Mesodermal cell (in vitro differentiated cells): ENCODE results near the gene QDPR. TPM values are rescaled to one million over a fixed set of nuclear protein-coding genes. Genes with fewer than 3 reads are reported as not detected.

Source experiments
- H3K27ac ChIP-seq: 2 replicates; pipeline ENCODE4 v1.7.0; 2013; ENCODE audit warnings: mild to moderate bottlenecking, low read depth, low read length, moderate library complexity; ENCODE audit not compliant: severe bottlenecking
- H3K36me3 ChIP-seq: 2 replicates; pipeline ENCODE4 v1.7.1; 2013; ENCODE audit warnings: mild to moderate bottlenecking, low read length, moderate library complexity; ENCODE audit not compliant: control insufficient read depth, insufficient read depth
- H3K4me1 ChIP-seq: one replicate; pipeline ENCODE4 v1.7.1; 2013; ENCODE audit warnings: mild to moderate bottlenecking, low read length; ENCODE audit not compliant: insufficient read depth, control insufficient read depth, poor library complexity, severe bottlenecking
- H3K4me3 ChIP-seq: 2 replicates; pipeline ENCODE4 v1.7.0; 2013; ENCODE audit warnings: low read length, control low read depth, mild to moderate bottlenecking; ENCODE audit not compliant: insufficient read depth, poor library complexity, severe bottlenecking; ENCODE audit errors: extremely low read depth
- H3K9me3 ChIP-seq: 2 replicates; pipeline ENCODE4 v1.7.1; 2013; ENCODE audit warnings: mild to moderate bottlenecking, low read length, moderate library complexity; ENCODE audit not compliant: control insufficient read depth
- WGBS, 2 experiments: methylation state at CpG; one replicate each; pipeline ENCODE4 v1.1.5; 2013; ENCODE audit warnings: missing lambda C conversion rate in 2 of 2; ENCODE audit not compliant: insufficient coverage in 2 of 2; 5-methylcytosine and 5-hydroxymethylcytosine counted together
- polyA plus RNA-seq, 2 experiments: library from polyadenylated mRNA; stranded (reverse); fragments of 50-300 nt; gene quantifications; one replicate each; pipeline ENCODE4 v1.2.3, GENCODE V29; 2013

The QDPR gene
- 32.2 TPM for polyA plus RNA-seq (2013, experiment 1 of 2)
- 33.9 TPM for polyA plus RNA-seq (2013, experiment 2 of 2)

DNA sequence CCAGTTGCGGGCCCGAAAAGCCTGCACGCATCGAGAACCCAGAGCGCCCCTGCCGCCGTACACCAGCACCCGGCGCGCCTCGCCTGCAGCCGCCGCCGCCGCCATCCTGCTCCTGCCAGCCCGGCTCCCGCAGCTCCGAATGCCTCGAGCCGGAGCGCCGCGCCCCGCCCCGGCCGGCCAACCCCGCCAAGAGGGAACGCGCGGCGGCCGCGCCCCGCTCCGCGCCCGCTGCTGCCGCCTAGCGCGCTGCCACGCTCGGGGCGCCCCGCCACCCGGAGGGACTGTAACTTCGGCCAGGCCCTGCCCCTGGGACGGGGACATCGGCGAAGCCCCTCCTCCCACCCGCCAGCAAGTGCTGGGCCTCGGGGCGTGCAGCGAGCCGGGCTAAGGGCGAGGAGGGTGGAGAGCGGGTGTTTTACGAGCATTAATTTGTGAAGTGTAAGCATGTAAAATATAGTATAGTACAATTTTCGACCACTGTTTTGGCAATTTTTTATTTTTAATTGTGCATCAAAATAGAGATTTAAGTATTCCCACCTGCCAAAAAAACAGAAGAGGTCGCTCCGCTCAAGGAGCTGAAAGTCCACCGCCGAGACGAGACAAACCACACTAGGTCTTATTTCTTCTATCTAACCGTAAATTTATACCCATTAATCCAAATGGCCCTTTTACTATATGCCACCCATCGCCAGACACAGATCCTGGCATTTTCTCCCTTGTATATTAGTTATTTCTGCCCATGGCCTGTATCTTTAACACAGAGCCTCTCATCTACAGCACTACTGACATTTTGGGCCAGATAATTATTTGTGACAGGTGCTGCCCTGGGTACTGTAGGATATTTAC is at the start of gene QDPR:
Gene QDPR, minus strand, starts transcription at position 141 of the 846 bp plus-strand sequence. Its CDS starts 36 bp downstream, at position 105.
- 4% methylated on average over 18 to 43 of the region's 65 CpGs for WGBS, 2 experiments
- H3K4me1 ChIP-seq, result peaks cover 8% of the 10 kb centered on the region
- peak within 1 kb of the TSS; percentile 72 for H3K4me3 ChIP-seq
- peak within 1 kb of the TSS; percentile 20 for H3K27ac ChIP-seq
- H3K36me3 ChIP-seq, result peaks cover 23% of the 10 kb centered on the region
- H3K9me3 ChIP-seq, result no peaks in the 10 kb centered on the region

DNA sequence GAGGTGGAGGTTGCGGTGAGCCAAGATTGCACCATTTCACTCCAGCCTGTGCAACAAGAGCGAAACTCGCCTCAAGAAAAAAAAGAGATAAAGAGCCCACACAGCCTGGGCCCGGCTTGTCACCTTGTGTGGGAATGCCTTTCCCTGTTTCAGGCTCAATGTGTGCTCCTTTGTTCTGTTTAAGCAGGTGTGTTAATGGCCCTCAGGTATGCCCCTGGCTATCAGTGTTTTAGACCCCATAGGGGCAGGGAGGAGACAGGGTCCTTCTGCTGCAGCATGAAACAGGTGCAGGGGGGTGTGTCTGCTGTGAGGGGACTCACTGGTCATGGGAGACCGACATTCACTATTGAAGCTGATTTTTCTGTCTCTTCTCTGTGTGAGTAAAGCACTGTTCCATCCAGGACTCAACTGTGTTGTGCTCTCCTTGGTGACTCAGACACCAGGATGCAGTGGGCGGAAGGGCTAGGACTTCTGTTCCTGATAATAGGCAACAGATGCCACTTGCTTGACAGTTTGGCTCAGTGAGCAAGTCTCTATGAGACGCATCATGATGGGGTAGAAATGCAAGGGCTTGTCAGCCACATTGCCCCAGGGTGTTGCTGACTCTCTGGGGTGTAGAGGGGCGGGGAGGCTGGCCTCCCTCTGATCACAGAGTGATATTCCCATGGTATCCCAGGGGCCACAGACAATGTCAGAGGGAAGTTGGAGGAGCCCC is 49.5 kb upstream of the QDPR start:
- no peak overlapping the region for H3K27ac ChIP-seq
- peaks cover 5% of the 10 kb centered on the region for H3K4me1 ChIP-seq
- H3K9me3 ChIP-seq, result no peaks in the 10 kb centered on the region
- no peak overlapping the region for H3K4me3 ChIP-seq
- WGBS, 2 experiments, result 83 to 87% methylated on average over 7 to 8 of the region's 8 CpGs
- no peaks in the 10 kb centered on the region for H3K36me3 ChIP-seq

DNA sequence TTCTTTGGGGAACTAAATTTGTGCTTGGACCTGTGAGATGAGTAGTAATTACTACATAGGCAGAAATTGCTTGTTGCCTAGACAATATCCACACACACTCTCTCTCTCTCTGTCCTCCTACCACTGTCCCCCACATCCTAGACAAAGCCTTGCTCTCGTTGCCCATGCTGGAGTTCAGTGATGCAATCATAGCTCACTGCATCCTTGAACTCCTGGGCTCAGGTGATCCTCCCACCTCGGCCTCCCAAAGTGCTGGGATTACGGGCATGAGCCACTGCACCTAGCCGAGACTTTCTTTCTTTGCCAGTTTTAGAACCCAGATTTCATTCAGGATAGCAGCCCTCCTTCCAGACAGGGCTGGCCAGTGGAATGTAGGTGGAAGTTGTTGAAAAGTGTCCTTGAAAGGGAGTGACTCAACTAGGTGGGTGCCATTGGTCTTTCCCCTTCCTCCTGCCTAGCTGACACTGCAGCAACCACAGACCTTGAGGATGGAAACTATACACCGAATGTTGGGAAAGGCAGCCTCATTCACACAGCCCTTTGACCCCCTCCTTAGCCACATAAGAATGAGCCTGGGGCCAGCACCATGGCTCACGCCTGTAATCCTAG is 48.3 kb upstream of the QDPR start:
- Histone ChIP-seq H3K4me3 (no peak overlapping the region), H3K36me3 (no peaks in the 10 kb centered on the region), H3K9me3 (no peaks in the 10 kb centered on the region), H3K4me1 (peaks cover 5% of the 10 kb centered on the region), H3K27ac (no peak overlapping the region)
- 86 to 95% methylated on average over 6 of the region's 6 CpGs for WGBS, 2 experiments

DNA sequence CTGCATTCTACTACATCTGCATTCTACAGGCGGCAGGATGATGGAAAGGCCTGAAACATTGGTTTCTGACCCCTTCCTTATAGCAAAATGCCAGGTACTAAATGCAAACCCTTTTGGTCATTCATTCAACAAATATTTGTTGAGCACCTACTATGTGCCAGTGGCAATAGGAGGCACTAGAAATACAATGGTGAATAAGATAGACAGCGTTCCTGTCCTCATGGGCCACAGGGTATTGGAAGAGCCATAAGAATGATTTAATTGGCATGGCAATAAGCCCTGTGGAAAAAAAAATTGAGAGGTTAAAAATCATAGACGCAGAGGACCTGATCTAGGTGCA is 47.8 kb upstream of the QDPR start:
- Histone ChIP-seq H3K27ac (no peak overlapping the region), H3K9me3 (no peaks in the 10 kb centered on the region)

DNA sequence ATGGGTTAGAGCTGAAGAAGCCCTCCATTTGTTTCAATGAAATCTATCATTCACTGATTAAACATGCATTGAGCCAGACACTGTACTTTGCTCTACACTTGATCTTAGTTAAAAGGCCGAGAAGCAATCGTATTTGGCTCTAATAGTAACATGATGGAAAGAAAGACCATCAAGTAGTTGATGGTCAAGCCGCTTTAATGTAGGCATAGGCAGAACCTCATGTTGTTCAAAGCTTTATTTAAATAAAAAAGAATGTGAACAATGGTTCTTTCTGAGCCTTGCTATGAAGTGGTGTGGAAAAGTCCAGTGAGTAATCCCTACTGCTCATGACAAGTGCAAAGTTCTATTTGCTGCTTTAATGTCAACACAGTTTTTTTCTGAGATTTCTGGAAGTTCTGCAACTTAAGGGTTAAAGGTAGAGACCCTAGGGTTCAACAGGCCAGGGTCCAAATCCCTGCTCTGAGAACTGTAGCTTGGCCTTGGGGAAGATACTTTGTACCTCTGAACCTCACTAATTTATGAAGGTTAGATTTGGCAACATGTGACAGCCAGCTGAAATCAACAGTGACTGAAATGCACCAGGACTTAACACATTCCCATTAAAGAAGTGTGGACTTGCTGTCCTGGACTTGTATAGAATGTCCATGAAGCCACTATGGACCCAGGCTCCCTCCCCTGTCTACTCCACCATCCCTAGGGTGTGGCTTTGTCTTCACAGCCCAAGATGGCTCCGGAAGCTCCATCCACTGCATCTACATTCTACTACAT is 47.2 kb upstream of the QDPR start:
- no peak overlapping the region for H3K27ac ChIP-seq
- H3K4me3 ChIP-seq, result no peak overlapping the region
- H3K4me1 ChIP-seq, result peaks cover 5% of the 10 kb centered on the region
- H3K36me3 ChIP-seq, result no peaks in the 10 kb centered on the region
- 83 to 93% methylated on average over 3 to 4 of the region's 4 CpGs for WGBS, 2 experiments
- H3K9me3 ChIP-seq, result no peaks in the 10 kb centered on the region

More for the DNA sequence above, 47.8 kb upstream of the QDPR start:
- peaks cover 5% of the 10 kb centered on the region for H3K4me1 ChIP-seq
- no peak overlapping the region for H3K4me3 ChIP-seq
- no peaks in the 10 kb centered on the region for H3K36me3 ChIP-seq
- WGBS, 2 experiments, result 87 to 97% methylated on average over 3 of the region's 3 CpGs

DNA sequence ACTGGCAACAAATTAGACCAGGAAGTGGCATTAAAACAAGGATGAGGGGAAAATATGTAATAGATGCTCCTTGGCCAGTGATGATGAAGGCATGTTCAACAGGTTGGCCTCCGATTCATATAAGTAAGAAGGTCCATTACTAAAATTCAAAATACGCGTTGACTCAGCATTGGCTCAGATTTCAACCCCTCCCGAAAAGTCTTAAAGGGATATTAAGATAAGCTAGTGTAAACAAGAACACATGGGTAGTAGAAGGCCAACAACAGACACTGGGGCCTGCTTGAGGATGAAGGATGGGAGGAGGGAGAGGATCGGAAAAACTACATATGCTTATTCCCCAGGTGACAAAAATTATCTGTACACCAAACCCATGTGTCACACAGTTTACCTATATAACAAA is 46.0 kb upstream of the QDPR start:
- Histone ChIP-seq H3K4me3 (no peak overlapping the region), H3K27ac (no peak overlapping the region), H3K4me1 (peaks cover 5% of the 10 kb centered on the region), H3K9me3 (no peaks in the 10 kb centered on the region), H3K36me3 (no peaks in the 10 kb centered on the region)
- 96% methylated on average over 3 of the region's 5 CpGs; no CpG with 5 or more reads in 1 of the 2 experiments for WGBS, 2 experiments

DNA sequence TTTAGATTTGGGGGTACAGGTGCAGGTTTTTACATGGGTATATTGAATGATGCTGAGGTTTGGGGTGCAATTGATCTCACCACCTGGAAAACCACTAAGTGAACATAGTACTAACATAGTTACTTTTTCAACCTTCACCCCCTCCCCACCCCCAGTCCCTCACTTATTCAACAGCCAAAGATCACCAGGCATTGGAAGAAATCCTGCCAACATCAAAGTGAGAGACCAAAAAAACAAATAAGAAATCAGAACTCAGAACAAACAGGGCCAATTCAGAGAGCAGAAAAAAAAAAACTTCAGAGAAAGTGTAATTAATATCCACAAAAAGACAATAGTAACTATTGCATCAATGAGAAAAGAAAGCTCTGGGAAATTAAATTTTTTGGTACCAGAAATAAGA is 44.6 kb upstream of the QDPR start:
- Histone ChIP-seq H3K36me3 (no peaks in the 10 kb centered on the region), H3K27ac (no peak overlapping the region), H3K4me1 (peaks cover 3% of the 10 kb centered on the region), H3K9me3 (no peaks in the 10 kb centered on the region), H3K4me3 (no peak overlapping the region)

DNA sequence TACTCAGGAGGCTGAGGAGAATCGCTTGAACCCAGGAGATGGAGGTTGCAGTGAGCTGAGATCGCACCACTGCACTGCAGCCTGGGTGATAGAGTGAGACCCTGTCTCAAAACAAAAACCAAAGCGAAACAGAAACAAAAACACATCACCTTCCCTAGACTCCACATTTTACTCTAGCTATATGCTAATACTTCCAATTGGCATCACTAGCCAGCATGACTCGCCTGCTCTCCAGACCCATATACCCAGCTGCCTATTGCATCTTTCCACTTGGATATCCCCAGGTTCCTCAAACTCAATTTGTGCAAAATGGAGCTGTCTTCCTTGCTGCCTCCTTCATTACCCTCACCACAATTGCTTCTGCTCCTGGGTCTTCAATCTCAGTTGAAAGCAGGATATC is 42.7 kb upstream of the QDPR start:
- Histone ChIP-seq H3K4me1 (no peaks in the 10 kb centered on the region), H3K27ac (no peak overlapping the region), H3K9me3 (no peaks in the 10 kb centered on the region), H3K4me3 (no peak overlapping the region), H3K36me3 (no peaks in the 10 kb centered on the region)
- 74 to 82% methylated on average over 4 of the region's 4 CpGs for WGBS, 2 experiments

DNA sequence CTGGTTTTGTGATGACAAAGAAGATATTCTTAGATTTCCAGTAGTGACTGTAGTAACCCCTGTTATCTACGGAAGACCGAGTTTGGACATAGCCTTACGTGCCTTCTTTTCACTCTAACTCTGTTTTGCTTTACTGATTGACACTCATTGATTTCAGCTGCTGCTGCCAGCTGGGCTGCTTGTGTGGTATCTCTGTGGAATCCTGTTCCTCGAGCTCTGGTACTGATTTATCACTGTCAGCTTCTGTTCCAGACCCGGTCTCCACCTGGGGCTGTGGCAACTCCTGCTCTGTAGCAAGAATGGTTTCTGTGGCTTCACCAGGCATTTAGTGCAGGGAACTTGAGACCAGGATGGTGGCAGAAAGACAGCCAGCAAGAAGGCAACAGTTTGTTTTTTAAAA is 40.5 kb upstream of the QDPR start:
- 62% methylated on average over 2 to 5 of the region's 5 CpGs for WGBS, 2 experiments
- no peaks in the 10 kb centered on the region for H3K36me3 ChIP-seq
- no peak overlapping the region for H3K4me3 ChIP-seq
- H3K27ac ChIP-seq, result no peak overlapping the region
- H3K9me3 ChIP-seq, result no peaks in the 10 kb centered on the region
- H3K4me1 ChIP-seq, result no peaks in the 10 kb centered on the region

DNA sequence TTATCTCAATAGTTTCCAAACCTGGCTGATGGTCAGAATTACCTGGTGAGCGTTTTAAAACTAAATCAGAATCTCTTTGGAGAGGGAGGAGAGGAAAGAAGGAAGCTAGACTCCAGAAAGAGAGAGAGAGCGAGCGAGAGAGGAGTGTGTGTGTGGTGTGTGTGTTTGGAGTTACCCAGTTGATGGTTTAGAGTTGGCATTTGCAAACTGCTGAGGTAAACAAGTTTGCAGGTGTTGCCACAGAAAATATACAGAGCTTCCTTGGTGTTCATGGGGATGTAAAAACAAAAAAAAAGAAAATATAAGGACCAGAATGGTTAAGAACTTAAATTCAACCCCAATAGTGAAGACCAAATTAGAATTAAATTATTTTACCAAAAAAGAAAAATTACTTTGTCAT is 38.7 kb upstream of the QDPR start:
- 86 to 89% methylated on average over 1 to 3 of the region's 3 CpGs for WGBS, 2 experiments
- Histone ChIP-seq H3K4me3 (no peak overlapping the region), H3K9me3 (no peaks in the 10 kb centered on the region), H3K36me3 (no peaks in the 10 kb centered on the region), H3K4me1 (no peaks in the 10 kb centered on the region), H3K27ac (no peak overlapping the region)
